B cell (primary cell): ENCODE data around the gene OR5B3.

Source experiments
- CTCF ChIP-seq: fragments of 200-600 bp; IDR thresholded peaks from one replicate; pipeline ENCODE4 v1.8.0; 2022; ENCODE audit warnings: antibody characterized with exemption, mild to moderate bottlenecking
- EZH2 ChIP-seq: IDR thresholded peaks from 2 replicates; pipeline ENCODE4 v1.6.1; 2012; ENCODE audit warnings: borderline replicate concordance, low read depth, mild to moderate bottlenecking, moderate library complexity, low read length; ENCODE audit not compliant: insufficient read depth, poor library complexity, severe bottlenecking

GRCh38 chr11:58442136-58442535 is 35.5 kb upstream of the OR5B3 start, which contains the start of gene OR5B12:
- TF ChIP-seq CTCF (no peak), EZH2 (no peak)
